Measurements from ENCODE around the gene PPP1R15A.
"Not testable (repeated sequence)": the region's sequence is repeated elsewhere in the genome, so short reads cannot be mapped to it uniquely, and the experiment has no call there.

Gene PPP1R15A

DNA sequence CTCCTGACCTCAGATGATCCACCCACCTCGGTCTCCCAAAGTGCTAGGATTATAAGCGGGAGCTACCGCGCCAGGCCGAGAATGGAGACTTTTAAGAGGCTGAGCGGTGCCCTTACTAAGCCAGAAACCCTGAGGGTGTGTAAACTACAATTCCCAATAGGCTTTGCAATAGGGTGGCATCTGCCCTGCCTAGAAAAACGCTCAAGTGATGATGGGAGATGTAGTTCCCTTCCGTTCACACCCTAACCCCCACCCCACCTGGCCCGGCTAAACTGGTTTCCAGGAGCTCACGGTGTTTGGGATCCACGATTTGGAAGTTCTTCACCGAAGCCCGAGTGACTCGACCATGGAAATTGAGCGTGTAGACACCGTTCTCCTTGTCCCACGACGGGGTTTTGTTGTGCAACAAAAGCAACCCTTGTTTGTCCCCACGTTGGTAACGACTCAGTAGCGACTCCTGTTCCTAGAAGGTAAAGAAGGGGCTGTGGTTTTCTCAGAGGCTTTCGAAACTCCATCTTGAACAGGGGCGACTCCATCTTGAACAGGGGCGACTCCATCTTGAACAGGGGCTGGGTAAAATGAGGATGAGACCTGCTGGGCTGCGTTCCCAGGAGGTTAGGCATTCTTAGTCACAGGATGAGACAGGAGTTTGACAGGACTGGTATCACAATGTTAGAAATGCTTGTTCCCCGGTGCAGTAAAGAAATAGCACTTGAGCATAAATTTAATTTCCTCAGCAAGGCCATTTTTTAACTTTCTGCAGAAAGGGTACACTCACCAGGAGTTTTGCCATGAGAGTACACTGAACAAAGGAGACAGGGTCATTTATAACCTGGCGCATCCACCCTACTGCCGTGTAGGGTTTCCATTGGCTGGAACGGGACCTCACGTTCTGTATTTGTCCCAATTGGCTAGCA, 9.8 kb downstream of the PPP1R15A start:
- no peak for DNase-seq

DNA sequence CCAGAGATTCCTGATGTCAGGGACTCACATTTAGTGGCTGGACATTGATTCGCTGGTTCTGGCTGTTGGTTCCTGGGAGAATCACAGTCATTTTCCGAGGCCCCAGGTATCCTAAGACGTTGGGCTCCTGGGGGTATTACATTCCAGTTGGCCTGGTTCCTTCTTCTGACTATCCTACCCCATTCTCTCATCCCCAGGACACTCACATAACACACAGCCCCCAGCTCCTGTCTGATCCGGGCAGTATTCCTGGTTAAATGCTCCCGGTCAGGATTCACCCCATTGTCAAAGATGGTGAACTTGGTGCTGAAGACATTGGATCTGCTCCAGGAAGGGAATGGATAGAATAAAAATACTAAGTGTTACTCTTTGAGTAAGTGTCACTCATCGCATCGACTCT, 11.5 kb downstream of the PPP1R15A start:
- DNase-seq, result no peak

DNA sequence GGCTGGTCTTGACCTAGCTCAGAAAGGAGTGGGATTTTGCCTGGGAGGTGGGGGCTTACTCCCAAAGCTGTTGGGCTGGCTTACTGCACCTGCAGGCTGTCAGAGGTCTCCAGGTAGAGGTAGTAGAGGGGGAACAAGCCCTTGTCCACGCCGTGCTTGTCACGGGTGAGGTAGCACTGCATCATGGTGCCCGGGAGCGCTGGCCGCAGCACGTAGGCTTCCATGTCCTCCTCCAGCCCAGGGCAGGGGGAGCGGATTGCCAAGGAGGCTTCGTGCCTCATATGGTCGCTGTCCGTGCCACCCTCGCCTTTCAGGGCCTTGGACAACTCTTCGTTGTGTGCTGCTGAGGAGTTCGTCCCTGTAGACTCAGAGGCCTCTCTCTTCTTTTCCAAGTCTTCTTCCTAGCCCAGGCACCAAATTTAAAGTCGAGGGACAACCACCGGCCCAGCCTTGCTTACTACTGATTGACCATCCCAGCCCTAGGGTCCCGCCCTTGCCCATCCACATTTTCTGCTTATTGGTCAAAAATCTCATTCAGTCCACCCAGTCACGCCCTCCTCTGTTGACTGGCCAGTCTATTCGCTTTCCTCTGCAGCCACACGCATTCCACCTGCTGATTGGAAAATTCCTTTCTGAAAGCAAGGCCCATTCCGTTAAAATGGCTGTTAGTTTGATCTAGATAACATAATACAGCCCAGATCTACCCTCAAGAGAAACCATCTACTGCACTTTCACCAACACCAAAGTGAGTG, 15.8 kb downstream of the PPP1R15A start:
- DNase-seq, result no peak

DNA sequence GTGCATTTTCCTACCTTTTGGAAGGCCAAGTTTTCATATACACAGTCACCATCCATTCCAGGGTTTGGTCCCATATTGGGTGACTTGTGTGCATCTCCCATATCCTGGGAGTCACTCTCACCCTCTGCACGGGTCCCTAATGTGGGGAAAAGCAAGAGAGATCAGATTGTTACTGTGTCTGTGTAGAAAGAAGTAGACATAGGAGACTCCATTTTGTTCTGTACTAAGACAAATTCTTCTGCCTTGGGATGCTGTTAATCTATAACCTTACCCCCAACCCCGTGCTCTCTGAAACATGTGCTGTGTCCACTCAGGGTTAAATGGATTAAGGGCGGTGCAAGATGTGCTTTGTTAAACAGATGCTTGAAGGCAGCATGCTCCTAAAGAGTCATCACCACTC, 17.3 kb downstream of the PPP1R15A start:
- DNase-seq, result not testable (repeated sequence)

DNA sequence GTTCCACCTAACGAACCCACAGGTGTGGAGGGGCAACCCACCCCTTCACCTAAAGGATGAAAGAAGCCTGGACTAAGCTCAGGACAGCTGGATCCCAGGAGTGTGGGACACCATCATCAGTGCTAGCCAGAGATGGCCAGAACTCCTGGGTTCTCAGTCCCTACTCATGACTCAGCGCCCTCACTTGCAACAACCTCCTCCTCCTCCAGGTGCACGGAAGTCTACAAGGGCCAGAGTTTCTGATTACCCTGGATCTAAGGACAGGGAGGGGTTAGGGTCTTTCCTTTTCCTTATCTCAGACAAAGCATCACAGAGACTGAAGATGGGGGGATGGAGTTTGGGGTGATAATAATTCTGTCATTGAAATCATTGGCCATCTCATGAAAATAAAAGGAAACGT, 18.3 kb downstream of the PPP1R15A start:
- no peak for DNase-seq

DNA sequence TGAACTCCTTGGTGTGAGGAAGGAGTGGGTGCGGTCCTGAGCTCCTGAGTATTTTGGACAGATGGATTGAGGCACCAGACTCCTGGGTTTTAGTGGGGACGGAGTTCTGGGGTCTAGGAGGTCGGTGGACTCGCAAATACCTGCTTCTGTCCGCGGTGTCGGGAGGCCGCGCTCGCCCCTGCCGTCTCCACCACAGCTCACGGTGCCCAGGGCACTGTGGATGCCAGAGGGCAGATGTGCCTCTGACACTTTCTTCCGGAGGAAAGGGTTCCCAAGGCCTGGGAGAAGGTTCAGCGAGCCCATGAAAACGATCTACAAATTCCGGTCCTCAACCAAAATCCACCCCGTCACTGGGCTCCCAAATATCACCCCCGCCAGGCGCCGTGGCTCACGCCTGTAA, 23.0 kb downstream of the PPP1R15A start:
- DNase-seq, result no peak

DNA sequence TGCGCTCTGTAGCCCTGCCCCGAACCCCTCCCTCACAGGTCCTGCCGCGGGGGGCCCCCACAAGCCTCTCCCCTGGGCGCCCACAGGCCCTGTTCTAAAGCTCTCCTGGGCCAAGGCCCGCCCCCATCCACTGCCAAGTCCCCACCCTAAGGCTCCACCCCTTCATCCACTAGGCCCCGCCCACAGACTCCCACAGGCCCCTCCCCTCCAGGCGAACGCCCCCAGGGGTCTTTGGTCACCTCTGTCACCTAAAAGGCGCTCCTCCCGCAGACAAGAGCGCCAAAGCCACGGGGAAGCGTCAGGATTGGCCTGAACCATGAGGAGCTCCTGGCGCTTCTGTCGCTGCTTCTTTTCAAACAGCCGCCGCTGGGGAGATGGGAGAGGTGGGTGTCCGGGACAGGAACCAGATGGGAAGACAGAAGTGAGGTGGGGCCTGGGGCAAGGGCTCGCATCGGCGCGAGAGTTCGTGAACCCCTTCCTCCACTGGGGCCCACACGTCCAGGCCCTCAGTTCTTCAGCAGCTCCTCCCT, 24.0 kb downstream of the PPP1R15A start:
- DNase-seq, result no peak

DNA sequence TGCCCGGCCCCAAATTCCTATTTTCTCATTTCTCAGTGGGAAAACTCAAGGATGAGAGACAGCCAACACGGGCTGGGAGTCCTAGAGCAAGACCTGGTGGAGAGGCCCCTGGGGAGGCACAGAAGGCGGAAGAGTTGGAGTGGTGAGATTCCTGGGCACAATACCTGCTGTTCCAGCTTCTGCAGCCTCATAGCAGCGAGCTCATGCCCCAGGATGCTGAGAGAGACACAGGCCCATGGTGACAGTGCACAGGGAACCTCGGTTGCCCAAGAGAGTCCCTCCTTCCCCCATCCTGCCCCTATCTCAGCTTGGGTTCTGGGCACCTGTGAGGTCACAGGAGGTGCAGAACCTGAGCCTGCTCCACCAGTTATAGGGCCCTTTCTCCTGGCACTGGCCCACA, 25.0 kb downstream of the PPP1R15A start:
- DNase-seq, result no peak

DNA sequence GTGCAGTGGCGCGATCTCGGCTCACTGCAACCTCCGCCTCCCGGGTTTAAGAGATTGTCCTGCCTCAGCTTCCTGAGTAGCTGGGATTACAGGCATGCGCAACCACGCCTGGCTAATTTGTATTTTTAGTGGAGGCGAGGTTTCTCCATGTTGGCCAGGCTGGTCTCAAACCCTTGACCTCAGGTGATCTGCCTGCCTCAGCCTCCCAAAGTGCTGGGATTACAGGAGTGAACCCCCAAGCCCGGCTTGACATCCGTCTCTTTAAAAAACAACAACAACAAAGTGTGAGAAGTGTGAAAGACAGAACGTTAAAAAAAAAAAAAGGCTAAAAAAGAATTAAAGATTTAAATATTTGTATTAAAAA, 27.1 kb downstream of the PPP1R15A start:
- DNase-seq, result not testable (repeated sequence)

DNA sequence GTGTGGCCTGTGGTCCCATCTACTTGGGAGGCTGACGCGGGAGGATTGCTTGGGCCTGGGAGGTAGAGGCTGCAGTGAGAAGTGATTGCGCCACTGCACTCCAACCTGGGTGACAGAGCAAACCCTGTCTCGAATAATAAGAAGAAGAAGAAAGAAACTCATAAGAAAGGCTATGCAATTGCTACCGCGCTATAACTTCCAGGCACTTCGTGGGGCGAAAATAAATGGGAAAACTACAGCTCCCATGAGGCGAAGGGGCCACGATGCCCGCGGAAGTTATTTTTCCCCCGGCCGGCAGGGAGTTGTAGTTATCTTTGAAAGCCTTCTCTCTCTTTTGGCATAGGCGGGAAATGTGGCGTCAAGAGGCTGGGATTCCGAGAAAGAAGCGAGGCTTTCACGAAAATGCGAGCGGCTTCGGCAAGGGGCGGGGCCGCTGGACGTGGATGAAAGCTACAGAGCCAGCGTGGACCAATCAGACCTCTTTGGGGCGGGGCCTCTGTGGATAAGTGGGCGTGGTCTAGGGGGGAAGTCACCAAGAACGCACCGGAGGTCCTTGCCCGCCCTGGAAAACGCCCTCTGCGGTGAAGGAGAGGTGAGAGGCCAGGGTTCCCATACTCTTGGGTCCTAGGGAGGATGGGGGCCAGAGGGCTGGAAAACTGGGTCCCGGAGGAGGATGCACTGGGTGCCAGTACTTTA, 27.7 kb downstream of the PPP1R15A start, which contains the start of gene NUCB1:
Gene NUCB1 (plus strand): TSS at position 532 of the 696 bp plus-strand sequence. CDS start 485 bp downstream, outside the sequence.
- DNase-seq, result peak; percentile 99 to 100

DNA sequence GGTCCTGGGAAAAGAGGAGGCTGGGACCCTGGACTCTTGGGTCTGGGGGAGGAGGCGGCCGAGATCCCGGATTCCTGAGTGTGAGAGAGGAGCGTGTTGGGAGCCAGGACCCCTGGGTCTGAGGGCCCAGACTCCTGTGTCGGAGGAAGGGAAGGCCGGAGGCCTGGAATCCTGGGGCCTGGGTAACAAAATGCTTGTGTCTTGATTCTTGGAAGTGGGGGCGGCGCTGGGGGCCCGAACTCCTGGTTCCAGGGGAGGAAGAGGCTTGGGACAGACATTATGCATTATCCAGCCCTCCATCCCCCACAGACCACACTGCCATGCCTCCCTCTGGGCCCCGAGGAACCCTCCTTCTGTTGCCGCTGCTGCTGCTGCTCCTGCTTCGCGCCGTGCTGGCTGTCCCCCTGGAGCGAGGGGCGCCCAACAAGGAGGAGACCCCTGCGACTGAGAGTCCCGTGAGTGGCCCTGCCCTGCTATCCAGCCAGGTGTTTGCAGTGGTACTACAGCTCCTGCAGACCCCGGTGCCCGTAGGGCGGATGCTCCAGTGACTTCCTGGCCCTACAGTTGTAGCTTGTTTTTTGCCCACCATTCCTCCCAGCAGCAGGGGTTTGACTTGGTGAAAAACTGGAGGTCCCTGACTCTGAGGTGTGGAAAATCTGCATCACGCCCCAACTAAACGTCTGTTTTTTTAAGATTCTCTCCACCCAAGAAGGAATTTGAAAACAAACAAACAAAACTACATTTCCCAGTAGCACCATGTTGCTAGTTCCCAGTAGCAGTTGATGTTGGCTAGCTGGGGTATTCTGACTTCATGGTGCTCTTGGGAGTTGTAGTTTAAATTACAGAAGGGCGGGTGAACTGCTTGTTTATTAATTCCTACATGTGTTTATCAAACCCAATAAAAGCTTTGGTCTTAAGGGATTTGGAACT, 28.5 kb downstream of the PPP1R15A start:
- no peak for DNase-seq

DNA sequence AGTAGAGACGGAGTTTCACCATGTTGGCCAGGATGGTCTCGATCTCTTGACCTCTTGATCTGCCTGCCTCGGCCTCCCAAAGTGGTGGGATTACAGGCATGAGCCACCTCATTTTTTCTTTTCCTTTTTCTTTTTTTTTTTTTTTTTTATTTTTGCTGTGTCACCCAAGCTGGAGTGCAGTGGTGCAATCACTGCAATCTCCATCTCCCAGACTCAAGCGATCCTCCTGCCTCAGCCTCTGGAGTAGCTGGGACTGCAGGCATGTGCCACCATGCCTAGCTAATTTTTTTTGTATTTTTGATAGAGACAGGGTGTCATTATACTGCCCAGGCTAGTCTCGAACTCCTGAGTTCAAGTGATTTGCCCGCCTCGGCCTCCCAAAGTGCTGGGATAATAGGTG, 30.1 kb downstream of the PPP1R15A start:
- DNase-seq, result not testable (repeated sequence)

DNA sequence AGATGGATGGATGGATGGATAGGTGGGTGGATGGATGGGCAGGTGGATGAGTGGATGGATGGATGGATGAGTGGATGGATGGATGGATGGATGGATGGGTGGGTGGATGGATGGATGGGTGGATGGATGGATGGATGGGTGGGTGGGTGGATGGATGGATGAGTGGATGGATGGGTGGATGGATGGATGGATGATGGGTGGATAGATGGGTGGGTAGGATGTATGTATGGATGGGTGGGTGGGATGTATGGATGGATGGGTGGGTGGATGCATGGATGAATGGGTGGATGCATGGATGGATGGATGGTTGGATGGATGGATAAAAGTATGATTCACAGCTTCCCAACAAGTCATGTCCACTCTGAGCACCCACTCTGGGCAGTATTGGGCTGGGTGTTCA, 31.6 kb downstream of the PPP1R15A start:
- not testable (repeated sequence) for DNase-seq

DNA sequence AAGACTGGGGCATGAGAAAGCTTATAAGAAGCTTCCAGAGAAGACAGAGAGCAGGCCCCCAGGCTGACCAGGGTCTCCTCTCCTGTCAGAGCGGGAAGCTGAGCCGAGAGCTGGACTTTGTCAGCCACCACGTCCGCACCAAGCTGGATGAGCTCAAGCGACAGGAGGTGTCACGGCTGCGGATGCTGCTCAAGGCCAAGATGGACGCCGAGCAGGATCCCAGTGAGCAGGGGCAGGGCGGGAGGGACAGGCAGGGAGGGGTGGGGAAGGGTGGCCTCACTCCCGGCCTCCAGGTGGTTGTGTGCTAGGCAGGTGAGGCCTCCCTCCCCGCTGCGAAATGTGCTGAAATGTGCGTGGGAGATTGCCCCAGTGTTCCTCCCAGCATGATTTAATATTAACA, 33.4 kb downstream of the PPP1R15A start:
- DNase-seq, result no peak

DNA sequence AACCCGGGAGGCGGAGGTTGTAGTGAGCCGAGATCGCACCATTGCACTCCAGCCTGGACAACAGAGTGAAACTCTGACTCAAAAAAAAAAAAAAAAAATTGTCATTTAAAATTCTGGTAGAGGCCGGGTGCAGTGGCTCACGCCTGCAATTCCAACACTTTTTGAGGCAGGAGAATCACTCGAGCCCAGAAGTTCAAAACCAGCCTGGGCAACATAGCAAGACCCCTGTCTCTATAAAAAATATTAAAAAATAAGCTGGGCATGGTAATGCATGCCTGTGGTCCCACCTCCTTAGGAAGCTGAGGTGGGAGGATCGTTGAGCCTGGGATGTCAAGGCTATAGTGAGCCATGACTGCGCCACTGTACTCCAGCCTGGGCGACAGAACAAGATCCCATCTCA, 34.1 kb downstream of the PPP1R15A start:
- DNase-seq, result no peak

DNA sequence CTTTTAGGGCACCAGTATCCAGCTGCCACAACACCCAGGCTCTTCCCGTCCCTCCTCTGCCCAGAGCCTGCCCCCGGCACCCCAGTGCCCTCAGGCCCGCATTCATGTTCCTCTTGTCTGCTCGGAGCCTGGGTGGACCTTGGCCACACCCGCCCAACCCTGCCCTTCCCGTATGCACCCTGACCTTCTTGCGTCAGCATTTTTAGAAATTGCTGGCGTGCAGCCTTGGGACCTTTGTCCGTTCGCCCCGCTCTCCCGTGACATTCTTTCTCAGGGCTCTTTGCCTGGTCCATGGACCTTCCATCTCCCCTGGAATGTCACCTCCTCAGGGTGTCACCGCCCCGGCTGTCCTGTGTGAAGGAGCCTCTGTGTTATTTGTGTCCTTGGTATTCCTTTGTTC, 35.5 kb downstream of the PPP1R15A start:
- no peak for DNase-seq

DNA sequence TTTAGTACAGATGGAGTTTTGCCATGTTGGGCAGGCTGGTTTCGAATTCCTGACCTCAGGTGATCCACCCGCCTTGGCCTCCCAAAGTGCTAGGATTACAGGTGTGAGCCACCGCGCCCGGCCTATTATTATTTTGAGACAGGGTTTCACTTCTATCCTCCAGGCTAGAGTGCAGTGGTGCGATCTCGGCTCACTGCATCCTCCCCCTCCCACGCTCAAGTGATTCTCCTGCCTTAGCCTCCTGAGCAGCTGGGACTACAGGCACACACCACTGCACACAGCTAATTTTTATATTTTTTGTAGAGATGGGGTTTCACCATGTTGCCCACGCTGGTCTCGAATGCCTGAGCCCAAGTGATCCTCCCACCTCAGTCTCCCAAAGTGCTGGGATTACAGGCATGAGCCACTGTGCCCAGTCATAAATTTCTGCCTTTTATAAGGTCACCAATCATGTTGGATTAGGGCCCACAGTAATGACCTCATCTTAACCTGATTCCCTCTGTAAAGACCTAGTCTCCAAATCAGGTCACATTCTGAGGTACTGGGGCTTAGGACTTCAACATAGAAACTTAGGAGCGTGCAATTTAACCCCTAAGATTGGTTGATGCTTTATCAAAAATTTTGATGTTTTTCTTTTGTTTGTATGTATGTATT, 37.3 kb downstream of the PPP1R15A start:
- not testable (repeated sequence) for DNase-seq

DNA sequence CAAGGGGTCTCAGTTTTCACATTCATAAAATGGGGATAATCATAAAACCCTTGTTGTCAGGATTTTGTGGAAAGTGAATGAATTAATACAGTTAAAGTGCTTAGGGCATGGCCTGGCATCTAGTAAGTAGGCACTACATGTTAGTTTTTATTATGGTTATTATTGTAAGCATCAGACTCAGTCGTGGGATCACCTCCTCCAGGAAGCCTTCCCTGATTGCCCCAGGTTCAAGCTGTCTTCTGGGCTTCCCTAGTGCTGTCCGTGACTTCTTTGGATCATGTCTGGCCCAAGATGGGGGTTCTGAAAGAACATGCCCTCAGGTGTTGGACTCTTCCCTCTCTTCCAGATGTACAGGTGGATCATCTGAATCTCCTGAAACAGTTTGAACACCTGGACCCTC, 38.6 kb downstream of the PPP1R15A start:
- DNase-seq, result no peak

DNA sequence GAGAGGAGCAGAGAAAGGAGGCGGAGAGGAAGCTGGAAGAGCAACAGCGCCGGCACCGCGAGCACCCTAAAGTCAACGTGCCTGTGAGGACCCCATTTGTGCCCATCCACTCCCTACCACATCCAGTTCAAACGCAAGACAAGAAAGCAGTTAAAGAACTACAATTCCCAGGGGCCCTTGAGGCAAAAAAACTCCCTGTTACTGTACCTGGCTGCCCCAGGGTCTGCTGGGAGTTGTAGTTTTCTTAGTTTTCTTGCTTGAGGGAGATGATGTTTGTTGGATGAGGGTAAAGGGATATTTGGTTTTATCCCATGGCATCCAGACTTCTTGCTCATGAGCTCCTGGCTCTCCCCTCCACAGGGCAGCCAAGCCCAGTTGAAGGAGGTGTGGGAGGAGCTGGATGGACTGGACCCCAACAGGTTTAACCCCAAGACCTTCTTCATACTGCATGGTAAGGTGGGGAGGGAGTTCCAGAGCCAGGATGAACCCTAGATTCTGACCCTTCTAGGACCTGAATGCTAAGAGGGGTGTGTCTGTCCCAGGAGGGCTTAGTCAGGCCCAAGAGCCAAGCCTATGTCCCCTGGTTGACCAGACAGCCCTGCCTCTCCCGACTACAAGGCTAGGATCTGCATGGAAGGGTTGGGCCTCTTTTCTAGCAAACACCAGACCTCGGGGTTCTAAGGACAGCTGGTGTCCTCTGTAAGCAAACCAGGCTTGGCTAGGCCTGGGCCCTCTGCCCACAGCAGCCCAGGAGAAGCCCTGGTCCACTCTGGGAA, 41.1 kb downstream of the PPP1R15A start:
- DNase-seq, result no peak

DNA sequence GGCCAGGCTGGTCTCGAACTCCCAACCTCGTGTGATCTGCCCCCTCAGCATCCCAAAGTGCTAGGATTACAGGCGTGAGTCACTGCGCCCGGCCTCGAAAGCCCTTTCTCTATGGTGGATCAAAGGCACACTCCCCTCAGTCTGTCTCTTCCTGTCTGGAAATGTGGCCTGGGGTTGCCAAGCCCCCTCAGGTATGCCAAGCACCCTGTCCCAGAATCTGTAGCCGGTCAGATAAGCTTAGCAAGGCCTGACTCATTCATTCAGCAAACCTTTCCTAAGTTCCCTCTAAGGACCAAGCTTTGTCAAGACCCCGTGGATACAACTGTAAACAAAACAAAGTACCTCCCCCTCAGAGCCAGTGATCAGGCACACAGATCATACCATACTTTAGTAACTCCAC, 42.0 kb downstream of the PPP1R15A start:
- DNase-seq, result no peak

DNA sequence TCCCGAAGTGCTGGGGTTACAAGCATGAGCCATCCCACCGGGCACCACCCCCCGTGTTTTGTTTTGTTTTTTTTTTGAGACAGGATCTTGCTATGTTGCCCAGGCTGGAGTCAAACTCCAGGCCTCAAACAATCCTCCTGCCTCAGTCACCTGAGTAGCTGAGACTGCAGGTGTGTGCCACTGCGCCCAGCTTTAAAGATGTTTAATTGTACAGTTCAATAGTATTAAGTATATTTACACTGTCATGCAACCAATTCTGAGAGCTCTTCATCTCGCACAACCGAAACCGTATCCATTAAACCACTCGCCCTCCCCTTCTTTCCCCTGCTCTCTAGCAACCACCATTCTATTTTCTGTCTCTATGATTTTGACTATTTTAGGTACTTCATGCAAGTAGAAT, 43.5 kb downstream of the PPP1R15A start:
- DNase-seq, result no peak
